A204.1 (cell line): ENCODE results near the gene THRB.

Experiments
- FAIRE-seq: peaks from 2 replicates; lab custom pipeline; 2012; peaks lifted over from hg19 to GRCh38; lab: Jason Lieb, UNC

THRB gene

GRCh38 chr3:24487325-24488262, 7.1 kb downstream of the THRB start:
- FAIRE-seq = no peak

GRCh38 chr3:24485511-24485910, 9.1 kb downstream of the THRB start:
- no peak for FAIRE-seq

DNA sequence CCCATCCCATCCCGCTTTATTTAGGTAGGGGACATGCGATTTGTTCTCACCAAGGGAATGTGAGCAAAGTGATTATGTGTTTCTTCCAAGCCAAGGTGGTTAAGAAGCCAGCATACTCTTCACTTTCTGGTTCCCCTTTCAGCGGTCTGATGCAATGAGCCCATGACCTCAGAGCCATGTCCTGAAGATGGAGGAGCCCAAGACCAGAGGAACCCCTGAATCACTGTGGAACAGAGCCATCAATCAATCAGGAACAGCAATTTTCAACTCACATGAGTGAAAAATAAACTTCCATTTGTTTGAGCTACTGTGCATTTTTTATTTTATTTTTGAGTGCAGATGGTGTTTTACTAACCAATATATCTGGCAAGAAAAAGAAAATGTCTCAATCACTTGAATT, 10.8 kb downstream of the THRB start:
- no peak for FAIRE-seq

GRCh38 chr3:24482096-24482705, 12.4 kb downstream of the THRB start:
- FAIRE-seq = no peak

- no peak for FAIRE-seq
These were observed 13.5 kb downstream of the THRB start for GRCh38 chr3:24481193-24481592.

DNA sequence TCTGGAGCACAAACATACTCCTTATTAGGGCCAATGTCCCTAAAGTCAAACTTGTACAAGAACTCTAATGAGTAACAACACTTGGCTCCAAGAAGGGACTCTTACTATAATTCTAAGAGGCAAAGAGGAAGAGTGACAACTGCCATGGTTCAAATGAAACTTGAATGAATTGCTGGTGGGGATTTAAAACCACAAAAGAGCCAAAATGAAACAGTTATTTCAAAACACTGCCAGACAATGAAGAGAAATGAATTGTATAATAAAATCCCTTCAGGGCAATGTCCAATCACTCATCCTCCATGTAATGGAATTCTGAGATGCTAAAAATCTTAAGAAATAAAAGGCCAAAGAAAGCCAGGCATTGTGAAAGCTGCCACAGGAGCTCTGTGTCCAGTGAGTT, 14.2 kb downstream of the THRB start:
- FAIRE-seq = no peak

GRCh38 chr3:24479816-24480215, 14.8 kb downstream of the THRB start:
- FAIRE-seq = no peak

DNA sequence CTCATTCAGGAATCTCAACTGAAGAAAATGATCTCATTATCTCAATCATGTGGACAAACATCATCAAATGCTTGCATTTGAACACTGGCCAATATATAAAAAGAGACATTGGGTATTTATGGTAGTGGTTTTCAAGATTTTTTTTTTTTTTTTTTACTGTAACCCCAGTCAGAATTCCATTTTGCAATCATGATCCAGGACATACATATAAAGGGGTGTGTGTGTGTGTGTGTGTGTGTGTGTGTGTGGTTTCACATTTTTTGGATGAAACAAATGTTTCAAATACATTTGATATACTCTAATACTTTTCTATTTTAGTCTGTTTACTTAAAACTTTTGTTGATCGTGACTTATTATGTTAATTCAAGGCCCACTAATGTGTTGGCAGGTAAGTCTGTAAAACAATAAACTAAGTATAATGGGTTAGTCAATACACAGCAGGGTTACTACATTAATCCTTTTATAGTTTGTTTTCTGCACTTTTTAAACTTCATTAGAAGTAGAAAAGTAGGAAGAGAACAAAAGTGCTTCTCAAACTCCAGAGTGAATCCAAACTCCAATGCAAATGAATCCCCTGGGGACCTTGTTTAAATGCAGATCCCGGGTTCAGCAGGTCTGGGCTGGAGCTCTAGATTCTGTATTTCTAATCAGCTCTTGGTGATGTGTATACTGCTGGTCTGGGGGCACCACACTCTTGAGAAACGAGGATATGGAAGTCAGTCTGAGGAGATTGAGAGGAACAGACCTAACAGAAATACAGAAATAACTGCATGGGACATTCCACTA, 17.6 kb downstream of the THRB start:
- no peak for FAIRE-seq

DNA sequence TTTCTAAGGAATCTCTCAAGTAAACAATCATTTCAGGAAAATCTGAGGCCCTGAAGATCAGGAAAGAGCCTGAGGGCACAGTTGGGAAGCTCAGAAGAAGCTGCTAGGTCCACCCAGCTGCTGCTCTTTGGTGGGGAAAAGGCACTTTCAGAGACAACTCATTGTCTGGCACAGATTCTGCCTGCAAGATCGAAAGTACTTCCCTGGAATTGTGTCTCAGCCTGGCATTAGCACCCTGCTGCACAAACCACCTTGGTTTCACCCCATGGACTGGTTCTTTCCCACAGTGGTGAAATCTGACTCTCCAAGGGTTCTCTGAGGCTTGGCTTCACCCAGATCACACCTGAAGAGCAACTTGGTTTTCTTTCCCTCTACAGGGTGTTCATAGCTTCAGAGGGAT, 18.7 kb downstream of the THRB start:
- no peak for FAIRE-seq

- FAIRE-seq = no peak
These were observed 19.8 kb downstream of the THRB start for GRCh38 chr3:24474862-24475261.

GRCh38 chr3:24472358-24472757, 22.3 kb downstream of the THRB start:
- FAIRE-seq = no peak

DNA sequence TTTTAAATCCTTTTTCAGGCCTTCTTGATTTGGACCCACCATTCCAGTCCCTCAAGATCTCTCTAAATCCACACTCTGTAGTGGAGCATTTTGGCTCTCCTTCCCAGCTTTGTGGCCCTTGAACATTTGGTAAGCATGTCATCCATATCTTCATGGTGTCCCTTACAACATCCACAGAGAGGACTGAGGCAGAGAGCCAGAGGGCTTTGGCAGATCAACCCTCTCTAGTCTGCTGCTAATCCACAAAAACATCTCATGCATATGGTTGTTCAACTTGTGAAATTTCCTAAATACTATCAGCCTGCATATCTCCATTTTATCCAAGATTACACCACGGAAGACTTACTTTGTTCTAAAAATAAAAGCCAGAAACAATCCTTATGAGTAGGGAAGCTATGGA, 23.2 kb downstream of the THRB start:
- FAIRE-seq = no peak

DNA sequence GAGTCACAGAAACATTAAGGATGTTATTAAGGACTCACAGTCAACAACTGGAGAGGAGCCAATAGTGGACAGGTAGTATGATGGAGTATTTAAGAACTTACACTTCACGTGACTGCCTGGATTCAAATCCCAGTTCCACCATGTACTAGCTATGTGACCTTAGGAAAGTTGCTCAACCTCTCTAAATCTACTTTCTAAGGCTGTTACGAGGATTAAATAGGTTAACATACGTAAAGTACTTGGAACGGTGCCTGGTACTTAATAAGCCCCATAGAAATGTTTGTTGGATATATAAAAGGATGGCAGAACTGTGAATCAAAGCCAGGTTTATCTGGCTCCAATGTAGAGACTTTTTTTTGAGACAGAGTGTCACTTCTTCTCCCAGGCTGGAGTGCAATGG, 24.4 kb downstream of the THRB start:
- FAIRE-seq = no peak

DNA sequence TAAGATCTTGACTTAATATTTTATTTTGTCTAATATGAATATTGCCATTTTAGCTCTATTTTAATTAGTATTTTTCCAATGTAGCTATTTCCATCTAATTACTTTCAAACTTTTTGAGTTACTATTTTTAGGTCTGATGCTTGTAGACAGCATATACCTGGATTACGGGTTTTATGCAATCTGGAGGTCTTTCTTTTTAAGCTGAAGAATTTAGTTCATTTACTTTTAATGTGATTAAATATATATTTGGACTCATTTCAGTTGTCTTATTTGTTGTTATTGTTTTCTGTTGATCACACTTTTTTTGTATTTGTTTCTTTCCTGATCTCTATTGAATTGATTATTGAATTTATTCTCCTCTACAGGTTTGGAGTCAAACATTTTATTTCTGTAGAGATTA, 30.3 kb downstream of the THRB start:
- FAIRE-seq = peak; percentile 21

- FAIRE-seq = no peak
These were observed 31.9 kb downstream of the THRB start for GRCh38 chr3:24462737-24463136.

- FAIRE-seq = no peak
These were observed 33.7 kb downstream of the THRB start for GRCh38 chr3:24460974-24461373.

GRCh38 chr3:24457719-24458118, 36.9 kb downstream of the THRB start:
- no peak for FAIRE-seq

DNA sequence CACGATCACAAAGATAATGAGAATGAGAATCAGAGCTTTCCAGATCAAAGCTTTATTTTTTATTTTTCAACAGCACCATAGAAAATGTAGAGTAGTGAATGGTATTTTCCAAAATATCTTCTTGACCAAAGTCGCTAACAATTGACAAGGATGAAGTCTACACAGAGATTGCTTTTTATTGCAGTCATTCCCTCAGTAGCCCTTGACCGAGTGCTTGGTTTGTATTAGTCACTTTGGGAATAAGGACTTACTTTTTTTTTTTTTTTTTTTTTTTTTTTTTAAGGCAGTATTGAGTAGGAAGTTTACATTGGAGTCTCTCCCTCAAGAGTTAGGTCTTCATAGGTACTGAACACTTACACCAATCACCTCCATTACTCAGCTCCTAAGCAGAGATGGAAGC, 39.8 kb downstream of the THRB start:
- FAIRE-seq = no peak

- no peak for FAIRE-seq
These were observed 40.3 kb downstream of the THRB start for GRCh38 chr3:24454393-24454792.

DNA sequence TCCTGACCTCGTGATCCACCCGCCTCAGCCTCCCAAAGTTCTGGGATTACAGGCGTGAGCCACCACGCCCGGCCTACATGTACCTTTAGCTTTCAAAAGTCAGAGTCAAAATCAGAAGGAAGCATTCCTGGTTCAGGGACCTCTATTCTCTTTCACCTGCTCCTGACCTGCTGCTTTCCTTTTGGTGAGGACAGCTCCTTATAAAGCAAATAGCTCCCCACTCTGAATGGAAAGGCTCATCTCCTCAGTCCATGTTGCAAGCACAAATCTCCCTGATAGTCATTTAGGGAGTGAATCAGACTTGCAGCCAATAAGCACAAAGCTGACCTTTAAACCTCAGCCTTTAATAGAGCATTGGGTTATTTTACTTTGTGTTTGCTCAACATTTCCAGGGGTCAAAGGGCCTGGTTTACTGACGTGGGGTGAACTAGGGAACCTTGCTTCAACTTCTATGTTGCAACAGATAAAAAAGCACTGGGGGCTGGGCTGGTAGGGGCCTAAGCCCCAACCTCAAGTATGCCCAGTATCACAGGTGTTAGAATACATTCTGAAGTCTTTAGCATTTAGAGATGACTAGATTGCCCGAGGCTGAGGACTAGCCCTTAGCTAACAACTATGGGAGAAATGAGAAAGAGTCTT, 43.1 kb downstream of the THRB start:
- FAIRE-seq = no peak

DNA sequence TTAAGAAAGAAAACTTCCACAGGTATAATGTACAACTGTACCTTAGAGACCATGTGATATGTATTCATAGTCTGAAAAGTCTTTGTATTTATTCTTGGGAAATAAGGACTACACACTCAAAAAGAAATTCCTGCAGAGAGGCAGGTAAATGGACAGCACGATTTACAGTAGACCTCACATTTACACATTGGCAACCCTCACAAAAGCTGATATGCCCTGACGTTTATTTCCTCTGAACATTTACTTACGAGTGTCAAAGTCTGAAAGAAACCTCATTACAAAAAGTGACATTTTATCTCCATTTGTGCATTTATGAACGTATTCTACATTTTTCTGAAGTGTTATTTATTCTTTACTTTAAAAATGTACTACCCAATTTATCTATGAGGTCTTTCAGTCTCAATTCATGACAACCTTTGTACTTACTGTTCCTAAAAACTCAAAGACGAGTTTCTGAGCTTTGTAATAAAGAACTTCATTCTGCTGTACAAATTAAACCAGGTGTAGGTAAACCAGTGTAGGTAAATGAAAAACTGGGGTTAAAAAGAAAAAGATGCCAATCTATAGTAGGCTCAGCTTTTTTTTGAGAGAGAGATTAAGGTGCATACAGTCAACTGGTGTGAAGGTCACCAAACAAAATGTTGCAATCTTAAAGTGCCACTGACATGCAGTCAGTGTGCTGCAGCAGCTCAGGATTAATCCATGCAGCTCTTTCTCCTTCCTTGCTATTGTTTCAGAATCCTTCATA, 44.3 kb downstream of the THRB start:
- FAIRE-seq = no peak

DNA sequence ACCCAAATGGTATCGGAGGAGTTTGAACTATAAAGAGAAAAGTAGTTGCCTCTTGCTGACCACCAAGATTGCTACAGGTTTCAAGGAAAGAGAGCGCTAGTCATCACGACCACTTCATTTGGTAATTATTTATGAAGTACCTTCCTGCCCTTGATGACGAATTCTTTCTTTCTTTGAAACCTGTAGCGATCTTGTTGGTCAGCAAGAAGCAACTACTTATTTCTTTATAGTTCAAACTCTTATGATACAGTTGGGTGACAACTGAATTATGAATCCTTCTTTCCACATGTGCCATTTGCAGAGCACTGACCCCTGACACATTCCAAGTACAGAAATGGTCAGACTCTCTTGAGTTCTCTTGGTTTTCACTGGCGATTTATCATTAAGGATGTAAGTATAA, 46.8 kb downstream of the THRB start:
- no peak for FAIRE-seq
